Ascending aorta (tissue), 2 donors: Measurements from ENCODE around the gene CDAN1. TPM values are rescaled to one million over a fixed set of nuclear protein-coding genes. Genes with fewer than 3 reads are reported as not detected.

ENCODE experiments used
- DNase-seq, 2 donors: peaks; one replicate each; pipeline ENCODE4 v3.0.0-alpha.2; 2019; ENCODE audit warnings: low spot score in 2 of 2
- H3K27ac ChIP-seq, 2 donors: fragments of 200-600 bp; sonication (generic); one replicate each; pipeline ENCODE4 v1.5.1; 2016 to 2017; ENCODE audit warnings: mild to moderate bottlenecking in 1 of 2
- H3K27me3 ChIP-seq: fragments of 200-600 bp; sonication (generic); one replicate; pipeline ENCODE4 v1.5.1; 2017
- H3K36me3 ChIP-seq, 2 donors: fragments of 200-600 bp; sonication (generic); one replicate each; pipeline ENCODE4 v1.5.1; 2016
- H3K4me1 ChIP-seq, 2 donors: fragments of 200-600 bp; sonication (generic); one replicate each; pipeline ENCODE4 v1.5.1; 2016 to 2017; ENCODE audit warnings: mild to moderate bottlenecking in 1 of 2
- H3K4me3 ChIP-seq, 2 donors: fragments of 200-600 bp; sonication (generic); one replicate each; pipeline ENCODE4 v1.5.1; 2016 to 2017; ENCODE audit warnings: mild to moderate bottlenecking in 1 of 2
- H3K9me3 ChIP-seq, 2 donors: fragments of 200-600 bp; sonication (generic); one replicate each; pipeline ENCODE4 v1.5.1; 2016
- intact Hi-C: fragments of 100-400 bp; cut with DNase I; formaldehyde crosslinking; loops from one replicate; pipeline ENCODE4 v1.15.1; 2023
- total RNA-seq: library from RNA; depleted of rRNA; stranded (reverse); fragments of >200 nt; gene quantifications from one replicate; pipeline ENCODE4 v1.1.0, GENCODE V29; 2016
- TF ChIP-seq, protein P1 (sequence below), 3 experiments: fragments of 200-600 bp in 2 of 3; fragments of 450-650 bp in 1 of 3; sonication (generic) in 2 of 3; IDR thresholded peaks; one replicate each; pipeline ENCODE4 v1.5.1; 2016 to 2019; ENCODE audit warnings: antibody characterized with exemption in 3 of 3, mild to moderate bottlenecking in 1 of 3, moderate library complexity in 1 of 3

CDAN1 gene
- total RNA-seq, 1 donor from 2014 or later: 16.2 TPM

DNA sequence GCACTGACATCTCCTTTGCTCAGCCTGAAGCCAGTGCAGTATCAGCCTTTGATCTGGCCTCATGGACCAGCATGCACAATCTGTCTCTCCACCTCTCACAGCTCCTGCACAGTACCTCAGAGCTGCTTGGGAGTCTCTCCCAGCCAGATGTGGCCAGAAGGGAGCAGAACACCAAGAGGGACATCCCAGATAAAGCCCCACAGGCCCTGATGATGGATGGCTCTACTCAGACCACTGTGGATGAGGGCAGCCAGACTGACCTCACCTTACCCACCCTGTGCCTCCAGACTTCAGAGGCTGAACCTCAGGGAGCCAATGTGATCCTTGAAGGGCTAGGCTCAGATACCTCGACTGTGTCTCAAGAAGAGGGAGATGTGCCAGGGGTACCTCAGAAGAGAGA is 44.4 kb downstream of the CDAN1 start:
- Histone ChIP-seq H3K4me3 (no peak overlapping the region), H3K4me1 (peaks cover 0 to 2% of the 10 kb centered on the region in 2 donors), H3K36me3 (peaks cover 37 to 92% of the 10 kb centered on the region in 2 donors), H3K27me3 (no peaks in the 10 kb centered on the region), H3K9me3 (no peaks in the 10 kb centered on the region), H3K27ac (no peak overlapping the region)
- no peak for DNase-seq
- TF ChIP-seq, protein P1, sequence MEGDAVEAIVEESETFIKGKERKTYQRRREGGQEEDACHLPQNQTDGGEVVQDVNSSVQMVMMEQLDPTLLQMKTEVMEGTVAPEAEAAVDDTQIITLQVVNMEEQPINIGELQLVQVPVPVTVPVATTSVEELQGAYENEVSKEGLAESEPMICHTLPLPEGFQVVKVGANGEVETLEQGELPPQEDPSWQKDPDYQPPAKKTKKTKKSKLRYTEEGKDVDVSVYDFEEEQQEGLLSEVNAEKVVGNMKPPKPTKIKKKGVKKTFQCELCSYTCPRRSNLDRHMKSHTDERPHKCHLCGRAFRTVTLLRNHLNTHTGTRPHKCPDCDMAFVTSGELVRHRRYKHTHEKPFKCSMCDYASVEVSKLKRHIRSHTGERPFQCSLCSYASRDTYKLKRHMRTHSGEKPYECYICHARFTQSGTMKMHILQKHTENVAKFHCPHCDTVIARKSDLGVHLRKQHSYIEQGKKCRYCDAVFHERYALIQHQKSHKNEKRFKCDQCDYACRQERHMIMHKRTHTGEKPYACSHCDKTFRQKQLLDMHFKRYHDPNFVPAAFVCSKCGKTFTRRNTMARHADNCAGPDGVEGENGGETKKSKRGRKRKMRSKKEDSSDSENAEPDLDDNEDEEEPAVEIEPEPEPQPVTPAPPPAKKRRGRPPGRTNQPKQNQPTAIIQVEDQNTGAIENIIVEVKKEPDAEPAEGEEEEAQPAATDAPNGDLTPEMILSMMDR (IDR thresholded peaks at IDR 0.05): no peak
- intact Hi-C loops: no loop called here

DNA sequence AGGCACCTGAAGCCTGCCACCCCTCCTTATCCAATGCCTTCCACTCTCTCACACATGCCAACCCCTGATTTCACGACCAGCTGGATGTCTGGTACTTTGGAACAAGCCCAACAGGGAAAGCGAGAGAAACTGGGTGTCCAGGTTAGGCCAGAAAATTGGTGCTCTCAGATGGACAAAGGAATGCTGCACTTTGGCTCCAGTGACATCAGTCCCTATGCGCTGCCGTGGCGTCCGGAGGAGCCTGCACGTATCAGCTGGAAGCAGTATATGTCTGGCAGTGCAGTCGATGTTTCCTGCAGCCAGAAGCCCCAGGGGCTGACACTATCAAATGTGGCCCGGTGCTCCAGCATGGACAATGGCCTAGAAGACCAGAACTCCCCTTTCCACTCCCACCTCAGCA is 45.2 kb downstream of the CDAN1 start:
- DNase-seq: no peak
- H3K27me3 ChIP-seq: no peaks in the 10 kb centered on the region
- H3K27ac ChIP-seq: no peak overlapping the region
- no peaks in the 10 kb centered on the region for H3K9me3 ChIP-seq
- no peak overlapping the region for H3K4me3 ChIP-seq
- TF ChIP-seq, protein P1 (IDR thresholded peaks at IDR 0.05): no peak
- H3K4me1 ChIP-seq: peaks cover 0 to 2% of the 10 kb centered on the region in 2 donors
- intact Hi-C loops: no loop called here
- peaks cover 41 to 97% of the 10 kb centered on the region in 2 donors for H3K36me3 ChIP-seq

DNA sequence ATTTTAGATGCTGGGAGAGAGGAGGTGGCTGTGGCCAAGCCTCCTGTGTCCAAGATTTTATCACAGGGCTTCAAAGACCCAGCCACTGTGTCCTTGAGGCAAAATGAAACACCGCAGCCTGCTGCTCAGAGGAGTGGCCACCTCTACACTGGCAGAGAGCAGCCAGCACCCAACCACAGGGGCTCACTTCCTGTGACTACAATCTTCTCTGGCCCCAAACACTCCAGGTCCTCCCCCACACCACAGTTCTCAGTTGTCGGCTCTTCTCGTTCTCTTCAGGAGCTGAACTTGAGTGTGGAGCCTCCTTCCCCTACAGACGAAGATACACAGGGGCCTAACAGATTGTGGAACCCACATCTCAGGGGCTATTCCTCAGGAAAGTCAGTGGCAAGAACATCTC is 45.6 kb downstream of the CDAN1 start:
- Histone ChIP-seq H3K36me3 (peaks cover 45 to 97% of the 10 kb centered on the region in 2 donors), H3K27me3 (no peaks in the 10 kb centered on the region), H3K27ac (no peak overlapping the region), H3K9me3 (no peaks in the 10 kb centered on the region), H3K4me1 (peaks cover 0 to 2% of the 10 kb centered on the region in 2 donors), H3K4me3 (no peak overlapping the region)
- intact Hi-C loops: no loop called here
- TF ChIP-seq, protein P1 (IDR thresholded peaks at IDR 0.05): no peak
- DNase-seq: no peak

DNA sequence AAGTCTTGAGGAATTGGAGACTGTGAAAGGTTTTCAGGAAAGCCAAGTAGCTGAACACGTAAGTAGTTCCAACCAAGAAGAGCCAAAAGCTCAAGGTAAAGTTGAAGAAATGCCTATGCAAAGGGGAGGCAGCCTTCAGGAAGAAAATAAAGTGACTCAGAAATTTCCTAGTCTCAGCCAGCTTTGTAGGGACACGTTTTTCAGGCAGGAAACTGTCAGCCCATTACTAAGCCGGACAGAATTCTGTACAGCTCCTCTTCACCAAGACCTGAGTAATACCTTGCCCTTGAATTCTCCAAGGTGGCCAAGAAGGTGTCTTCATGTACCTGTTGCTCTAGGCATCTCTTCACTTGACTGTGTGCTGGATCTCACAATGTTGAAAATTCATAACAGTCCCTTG is 48.6 kb downstream of the CDAN1 start:
- H3K27ac ChIP-seq: no peak overlapping the region
- TF ChIP-seq, protein P1 (IDR thresholded peaks at IDR 0.05): no peak
- intact Hi-C loops: no loop called here
- H3K27me3 ChIP-seq: no peaks in the 10 kb centered on the region
- no peaks in the 10 kb centered on the region for H3K9me3 ChIP-seq
- peaks cover 67 to 98% of the 10 kb centered on the region in 2 donors for H3K36me3 ChIP-seq
- DNase-seq: no peak
- no peaks in the 10 kb centered on the region for H3K4me1 ChIP-seq
- H3K4me3 ChIP-seq: no peak overlapping the region

DNA sequence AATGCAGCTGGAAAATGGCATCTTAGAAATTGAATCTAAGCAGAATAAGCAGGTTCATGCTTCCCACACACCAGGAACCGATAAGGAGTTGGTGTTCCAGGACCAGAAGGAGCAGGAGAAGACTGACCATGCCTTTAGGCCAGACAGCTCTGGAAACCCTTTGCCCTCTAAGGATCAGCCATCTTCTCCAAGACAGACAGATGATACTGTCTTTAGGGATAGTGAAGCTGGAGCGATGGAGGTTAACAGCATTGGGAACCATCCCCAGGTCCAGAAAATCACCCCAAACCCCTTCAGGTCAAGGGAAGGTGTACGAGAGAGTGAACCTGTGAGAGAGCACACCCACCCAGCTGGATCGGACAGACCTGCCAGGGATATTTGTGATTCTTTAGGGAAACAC is 49.2 kb downstream of the CDAN1 start:
- Histone ChIP-seq H3K27ac (no peak overlapping the region), H3K36me3 (peaks cover 70 to 98% of the 10 kb centered on the region in 2 donors), H3K27me3 (no peaks in the 10 kb centered on the region), H3K4me3 (no peak overlapping the region), H3K9me3 (no peaks in the 10 kb centered on the region), H3K4me1 (no peaks in the 10 kb centered on the region)
- intact Hi-C loops: no loop called here
- TF ChIP-seq, protein P1 (IDR thresholded peaks at IDR 0.05): no peak
- DNase-seq: no peak

DNA sequence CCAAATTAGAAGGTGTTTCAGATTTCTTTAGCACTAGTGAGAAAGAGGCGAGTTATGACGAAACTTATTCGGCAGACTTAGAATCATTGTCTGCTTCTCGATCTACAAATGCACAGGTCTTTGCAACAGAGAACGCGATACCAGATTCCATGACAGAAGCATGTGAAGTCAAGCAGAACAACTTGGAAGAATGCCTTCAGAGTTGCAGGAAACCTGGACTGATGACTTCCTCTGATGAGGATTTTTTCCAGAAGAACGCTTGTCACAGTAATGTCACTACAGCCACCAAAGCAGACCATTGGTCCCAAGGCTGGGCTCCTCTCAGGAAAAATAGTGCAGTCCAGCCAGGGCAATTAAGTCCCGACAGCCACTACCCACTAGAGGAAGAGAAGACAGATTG is 50.6 kb downstream of the CDAN1 start:
- DNase-seq: no peak
- H3K4me3 ChIP-seq: no peak overlapping the region
- intact Hi-C loops: no loop called here
- H3K9me3 ChIP-seq: no peaks in the 10 kb centered on the region
- H3K27me3 ChIP-seq: no peaks in the 10 kb centered on the region
- TF ChIP-seq, protein P1 (IDR thresholded peaks at IDR 0.05): no peak
- no peaks in the 10 kb centered on the region for H3K4me1 ChIP-seq
- H3K36me3 ChIP-seq: peaks cover 72 to 97% of the 10 kb centered on the region in 2 donors
- H3K27ac ChIP-seq: no peak overlapping the region
